Measurements from ENCODE around the gene SMDT1.

The SMDT1 gene

DNA sequence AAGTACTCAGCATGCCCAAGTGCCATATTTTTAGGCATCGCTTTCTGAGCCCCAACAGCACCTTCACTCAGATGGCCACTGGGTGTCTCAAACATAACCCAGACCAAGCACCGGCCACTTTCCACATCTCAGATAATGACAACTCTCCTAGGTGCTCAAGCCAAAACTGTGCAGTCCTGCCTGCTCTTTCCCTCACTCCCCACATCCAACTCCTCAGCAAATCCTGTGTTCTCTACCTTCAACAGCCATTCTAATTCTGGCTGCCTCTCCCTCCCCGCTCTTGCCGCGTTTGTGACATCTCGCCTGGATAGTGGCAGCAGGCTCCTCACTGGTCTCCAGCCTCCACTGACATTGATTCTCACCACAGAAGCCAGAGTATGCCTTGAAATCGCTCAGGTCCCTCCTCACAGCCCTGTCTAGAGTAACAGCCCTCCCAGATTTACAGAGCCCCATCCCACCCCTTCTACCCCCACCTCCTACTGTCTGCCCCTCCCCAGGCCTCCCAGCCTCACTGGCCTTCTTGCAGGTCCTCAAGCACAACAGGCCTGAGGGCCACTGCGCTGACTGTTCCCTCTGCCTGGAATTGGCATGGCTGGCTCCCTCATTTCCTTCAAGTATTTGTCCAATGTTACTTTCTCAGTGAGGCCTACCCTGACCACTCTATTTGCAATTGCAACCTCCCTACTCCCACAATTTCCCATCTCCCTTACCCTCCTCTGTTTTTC lies 6.7 kb upstream of the SMDT1 start:
- Histone ChIP-seq H3K27me3 (ENCODE audit: insufficient read depth, low read depth, severe bottlenecking) (no peaks in the 10 kb centered on the region), H3K36me3 (peaks cover 3% of the 10 kb centered on the region; the same call in 1 of the 2 replicates), H3K27ac (no peak overlapping the region), H3K4me3 (ENCODE audit: low read depth, low read length) (no peak overlapping the region), H3K9me3 (ENCODE audit: severe bottlenecking) (no peaks in the 10 kb centered on the region)
- no peak for DNase-seq
- TF ChIP-seq, protein P1, sequence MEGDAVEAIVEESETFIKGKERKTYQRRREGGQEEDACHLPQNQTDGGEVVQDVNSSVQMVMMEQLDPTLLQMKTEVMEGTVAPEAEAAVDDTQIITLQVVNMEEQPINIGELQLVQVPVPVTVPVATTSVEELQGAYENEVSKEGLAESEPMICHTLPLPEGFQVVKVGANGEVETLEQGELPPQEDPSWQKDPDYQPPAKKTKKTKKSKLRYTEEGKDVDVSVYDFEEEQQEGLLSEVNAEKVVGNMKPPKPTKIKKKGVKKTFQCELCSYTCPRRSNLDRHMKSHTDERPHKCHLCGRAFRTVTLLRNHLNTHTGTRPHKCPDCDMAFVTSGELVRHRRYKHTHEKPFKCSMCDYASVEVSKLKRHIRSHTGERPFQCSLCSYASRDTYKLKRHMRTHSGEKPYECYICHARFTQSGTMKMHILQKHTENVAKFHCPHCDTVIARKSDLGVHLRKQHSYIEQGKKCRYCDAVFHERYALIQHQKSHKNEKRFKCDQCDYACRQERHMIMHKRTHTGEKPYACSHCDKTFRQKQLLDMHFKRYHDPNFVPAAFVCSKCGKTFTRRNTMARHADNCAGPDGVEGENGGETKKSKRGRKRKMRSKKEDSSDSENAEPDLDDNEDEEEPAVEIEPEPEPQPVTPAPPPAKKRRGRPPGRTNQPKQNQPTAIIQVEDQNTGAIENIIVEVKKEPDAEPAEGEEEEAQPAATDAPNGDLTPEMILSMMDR (IDR thresholded peaks at IDR 0.05; ENCODE audit: low read depth, low read length), result 0 out of 2 replicates have a peak, but pooled peaks have one; percentile 22

DNA sequence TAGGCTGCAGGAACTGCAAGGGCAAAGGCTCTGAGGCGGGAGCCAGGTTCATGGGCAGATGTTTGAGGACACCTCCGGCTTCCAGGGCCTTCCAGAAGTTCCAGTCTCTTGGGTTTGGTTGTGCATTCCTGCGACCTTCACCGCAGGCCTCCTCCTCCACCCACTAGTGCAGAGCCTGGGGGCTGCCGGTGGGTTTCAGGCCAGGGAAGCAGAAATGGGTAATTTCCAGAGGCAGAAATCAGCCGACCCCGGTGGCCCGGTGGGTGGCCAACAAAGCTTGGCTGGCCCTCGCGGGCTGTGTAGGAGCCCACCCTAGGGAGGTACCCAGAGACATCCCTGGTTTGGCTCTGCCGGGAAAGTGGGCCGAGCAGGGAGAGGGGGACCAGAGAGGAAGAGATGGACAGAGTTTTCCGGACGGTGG lies 5.9 kb upstream of the SMDT1 start:
- no peaks in the 10 kb centered on the region for H3K27me3 ChIP-seq (ENCODE audit: insufficient read depth, low read depth, severe bottlenecking)
- no peaks in the 10 kb centered on the region for H3K36me3 ChIP-seq
- no peak overlapping the region for H3K4me3 ChIP-seq (ENCODE audit: low read depth, low read length)
- TF ChIP-seq, protein P1 (IDR thresholded peaks at IDR 0.05; ENCODE audit: low read depth, low read length), result no peak
- DNase-seq, result no peak
- H3K9me3 ChIP-seq (ENCODE audit: severe bottlenecking), result no peaks in the 10 kb centered on the region
- no peak overlapping the region for H3K27ac ChIP-seq

DNA sequence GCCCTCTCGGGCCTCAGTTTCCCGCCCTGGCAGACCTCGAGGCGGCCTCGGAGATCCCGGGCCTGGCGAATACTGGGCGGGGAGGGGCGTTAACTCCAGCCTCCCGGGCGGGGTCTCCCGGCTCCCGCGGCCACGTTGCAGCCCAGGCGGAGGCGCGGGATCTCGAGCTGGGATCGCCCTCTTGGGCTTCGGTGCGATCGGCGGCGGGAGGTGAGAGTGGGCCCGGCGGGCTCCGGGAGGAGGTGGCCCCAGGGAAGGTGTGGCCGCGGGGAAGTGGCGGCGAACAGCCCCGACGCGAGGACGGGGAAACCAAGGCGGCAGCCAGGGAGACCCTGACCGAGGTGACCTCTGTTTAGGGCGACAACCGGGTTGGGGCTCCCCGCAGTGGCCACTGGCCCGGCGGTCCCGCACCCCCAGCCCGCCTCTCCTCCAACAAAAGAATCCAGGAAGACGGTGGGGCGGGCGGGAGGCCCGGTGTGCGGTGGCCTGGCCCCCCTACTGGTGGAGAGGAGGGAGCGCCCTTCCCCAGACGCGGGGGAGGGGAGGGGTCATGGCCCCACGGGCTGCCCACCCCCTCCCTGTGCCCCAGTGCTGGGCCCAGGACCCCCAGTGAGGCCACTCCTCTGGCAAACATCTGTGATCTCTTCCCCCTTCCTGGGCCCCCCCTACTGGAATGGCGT lies 5.2 kb upstream of the SMDT1 start, which contains the start of gene PHETA2:
Gene PHETA2, plus strand, starts transcription at position 117 of the 680 bp plus-strand sequence. CDS start 3,046 bp downstream, outside the sequence.
- no peak within 1 kb of the TSS for H3K4me3 ChIP-seq (ENCODE audit: low read depth, low read length)

DNA sequence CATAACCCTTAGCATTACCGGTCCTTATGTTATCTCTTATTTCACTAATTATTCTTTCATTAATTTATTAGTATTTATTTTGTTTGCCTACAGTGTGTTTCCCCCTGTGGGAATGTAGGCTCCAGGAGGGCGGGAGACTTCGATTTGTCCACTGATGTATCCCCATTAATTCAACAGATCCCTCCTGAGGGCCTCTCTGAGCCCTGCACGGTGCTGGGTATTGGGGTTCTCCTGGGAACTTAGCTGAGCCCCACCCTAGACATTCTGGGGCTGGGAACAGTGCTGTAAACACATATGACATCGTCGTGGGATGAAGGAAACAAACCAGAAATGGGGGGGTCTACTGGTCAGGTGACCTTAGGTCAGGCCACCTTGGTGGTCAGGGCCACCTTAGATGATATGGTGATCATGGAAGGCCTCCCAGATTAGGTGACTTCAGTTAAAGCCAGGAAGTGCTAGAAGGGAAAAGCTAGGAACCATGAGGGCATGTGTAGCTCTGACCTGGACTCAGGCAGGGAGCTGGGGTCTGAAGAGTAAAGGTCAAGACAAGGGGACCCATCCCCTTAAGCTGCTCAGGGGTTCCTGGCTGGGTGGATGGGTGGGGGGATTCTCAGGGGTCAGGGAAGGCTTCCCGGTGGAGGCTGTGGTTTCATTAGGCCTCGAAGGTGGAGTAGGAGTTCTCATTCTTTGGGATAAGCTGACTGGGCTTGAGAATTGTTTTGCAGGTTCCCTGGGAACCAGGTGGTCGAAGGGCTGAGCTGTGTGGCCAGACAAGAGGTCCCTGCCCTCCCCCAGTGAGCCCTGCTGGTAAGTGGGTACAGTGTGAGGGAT lies 4.4 kb upstream of the SMDT1 start:
- Histone ChIP-seq H3K4me3 (ENCODE audit: low read depth, low read length) (no peak overlapping the region), H3K27me3 (ENCODE audit: insufficient read depth, low read depth, severe bottlenecking) (no peaks in the 10 kb centered on the region), H3K27ac (no peak overlapping the region), H3K9me3 (ENCODE audit: severe bottlenecking) (no peaks in the 10 kb centered on the region), H3K36me3 (no peaks in the 10 kb centered on the region)
- DNase-seq, result no peak
- TF ChIP-seq, protein P1 (IDR thresholded peaks at IDR 0.05; ENCODE audit: low read depth, low read length), result no peak

More for the DNA sequence above, 5.2 kb upstream of the SMDT1 start, which contains the start of gene PHETA2:
- H3K36me3 ChIP-seq, result no peaks in the 10 kb centered on the region
- no peaks in the 10 kb centered on the region for H3K9me3 ChIP-seq (ENCODE audit: severe bottlenecking)
- TF ChIP-seq, protein P1 (IDR thresholded peaks at IDR 0.05; ENCODE audit: low read depth, low read length), result no peak
- no peak for DNase-seq
- H3K27ac ChIP-seq, result no peak within 1 kb of the TSS
- no peaks in the 10 kb centered on the region for H3K27me3 ChIP-seq (ENCODE audit: insufficient read depth, low read depth, severe bottlenecking)

DNA sequence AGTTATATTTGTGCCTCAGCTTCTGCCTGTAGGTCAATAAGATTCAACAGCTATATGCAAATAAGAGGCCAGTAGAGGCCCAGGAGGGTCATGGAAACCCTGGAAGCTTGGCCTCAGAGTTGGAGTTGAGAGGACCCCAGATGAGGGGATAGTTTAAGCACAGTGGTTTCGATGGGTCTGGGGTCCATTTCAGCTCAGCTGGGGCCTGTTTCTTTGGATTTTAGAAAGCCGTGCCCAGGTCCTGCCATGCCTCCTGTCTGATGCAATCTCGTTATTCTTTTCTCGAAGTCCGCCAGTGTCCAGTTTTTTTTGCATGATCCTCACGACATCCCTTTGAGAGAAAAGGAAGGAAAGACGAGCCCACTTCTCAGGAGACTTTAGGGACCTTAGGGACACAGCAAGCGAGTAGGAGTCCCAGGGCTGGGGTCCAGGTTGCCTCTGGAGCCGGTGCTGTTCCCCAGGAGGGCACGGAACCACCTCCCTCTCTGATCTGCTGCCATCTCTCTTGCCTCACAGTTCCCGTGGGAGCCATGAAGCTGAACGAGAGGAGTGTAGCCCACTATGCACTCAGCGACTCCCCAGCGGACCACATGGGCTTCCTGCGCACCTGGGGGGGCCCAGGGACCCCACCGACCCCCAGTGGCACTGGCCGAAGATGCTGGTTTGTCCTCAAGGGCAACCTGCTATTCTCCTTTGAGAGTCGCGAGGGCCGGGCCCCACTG lies 2.6 kb upstream of the SMDT1 start:
- Histone ChIP-seq H3K27ac (no peak overlapping the region), H3K4me3 (ENCODE audit: low read depth, low read length) (no peak overlapping the region), H3K27me3 (ENCODE audit: insufficient read depth, low read depth, severe bottlenecking) (no peaks in the 10 kb centered on the region), H3K9me3 (ENCODE audit: severe bottlenecking) (no peaks in the 10 kb centered on the region), H3K36me3 (peaks cover 8% of the 10 kb centered on the region)
- TF ChIP-seq, protein P1 (IDR thresholded peaks at IDR 0.05; ENCODE audit: low read depth, low read length), result no peak
- DNase-seq, result no peak

Measured in WERI-Rb-1 (cell line).